ENCODE measurements around the gene QRFP. TPM values are rescaled to one million over a fixed set of nuclear protein-coding genes. Genes with fewer than 3 reads are reported as not detected.

Gene QRFP
- total RNA-seq, 1 experiment from 2014 or later, result not detected

DNA sequence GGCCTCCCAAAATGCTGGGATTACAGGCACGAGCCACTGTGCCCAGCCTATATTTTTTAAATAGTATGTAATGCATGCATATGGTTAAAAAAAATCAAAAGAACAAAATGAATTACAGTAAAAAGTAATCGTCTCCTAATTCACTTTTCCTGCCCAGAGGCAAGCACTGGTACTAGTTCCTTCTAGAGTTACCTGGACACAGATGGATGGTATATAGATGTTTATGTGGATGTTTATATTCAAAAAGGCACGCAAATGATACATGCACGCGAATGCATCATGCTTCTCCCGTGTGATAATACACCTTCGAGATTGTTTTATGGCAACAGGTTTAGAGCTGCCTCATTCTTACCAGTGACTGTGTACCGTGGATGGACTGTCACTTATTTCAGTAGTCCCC lies 40.1 kb downstream of the QRFP start:
- POLR2A ChIA-PET, result no interaction called here

More for the DNA sequence above, 40.1 kb downstream of the QRFP start:
- Histone ChIP-seq H3K4me3 (replicated peaks in 1 of 2; ENCODE audit: low read depth in 1 of 2, low read length in 2 of 2) (no peak overlapping the region), H3K27ac (ENCODE audit: low read depth, low read length) (no peak overlapping the region), H3K79me2 (ENCODE audit: insufficient read depth, low read length) (peaks cover 22% of the 10 kb centered on the region), H3K9me2 (ENCODE audit: insufficient read depth) (no peaks in the 10 kb centered on the region), H3K4me1 (ENCODE audit: control insufficient read depth in 1 of 2, insufficient read depth in 2 of 2, low read length in 2 of 2) (peaks cover 3 to 23% of the 10 kb centered on the region in 2 experiments; a peak in 3 of 4 replicates), H3K27me3 (ENCODE audit: insufficient read depth, low read length) (no peaks in the 10 kb centered on the region), H3K4me2 (ENCODE audit: low read length) (no peak overlapping the region), H3K36me3 (ENCODE audit: control insufficient read depth in 1 of 2, insufficient read depth in 2 of 2, low read length in 2 of 2) (peaks cover 3 to 18% of the 10 kb centered on the region in 2 experiments), H2AFZ (ENCODE audit: low read depth, low read length, poor library complexity, severe bottlenecking) (no peak overlapping the region), H3K9ac (ENCODE audit: low read length) (no peak overlapping the region), H4K20me1 (ENCODE audit: insufficient read depth) (no peaks in the 10 kb centered on the region), H3K9me3 (ENCODE audit: control insufficient read depth in 1 of 2, insufficient read depth in 1 of 2, low read depth in 1 of 2, low read length in 2 of 2) (no peaks in the 10 kb centered on the region)
- no peak for ATAC-seq
- no TSS peak for BruUV-seq (replicated peaks)
- no peak for DNase-seq (ENCODE audit: low read depth, low spot score)
- CTCF ChIA-PET, result interaction anchor here (1.0 kb wide), 1 partner anchor 155 kb away, joined by 3 read pairs; no protein-coding TSS in a partner anchor
- intact Hi-C loops (cut with micrococcal nuclease), result no loop called here
- TF ChIP-seq FOSL1 (IDR thresholded peaks at IDR 0.05; ENCODE audit: low read depth) (no peak), YY1 (IDR thresholded peaks at IDR 0.05; ENCODE audit: extremely low read depth, insufficient replicate concordance, low read depth, low read length) (no peak), JUND (IDR thresholded peaks at IDR 0.05) (no peak), RAD21 (IDR thresholded peaks at IDR 0.05; ENCODE audit: low read depth) (no peak), EGR1 (IDR thresholded peaks at IDR 0.05; ENCODE audit: low read depth) (no peak), ZNF274 (IDR thresholded peaks at IDR 0.05; ENCODE audit: low read depth, low read length) (no peak), EZH2 (IDR thresholded peaks at IDR 0.05) (no peak), CBX3 (IDR thresholded peaks at IDR 0.05; ENCODE audit: low read depth) (no peak)
- TF ChIP-seq, protein P1, sequence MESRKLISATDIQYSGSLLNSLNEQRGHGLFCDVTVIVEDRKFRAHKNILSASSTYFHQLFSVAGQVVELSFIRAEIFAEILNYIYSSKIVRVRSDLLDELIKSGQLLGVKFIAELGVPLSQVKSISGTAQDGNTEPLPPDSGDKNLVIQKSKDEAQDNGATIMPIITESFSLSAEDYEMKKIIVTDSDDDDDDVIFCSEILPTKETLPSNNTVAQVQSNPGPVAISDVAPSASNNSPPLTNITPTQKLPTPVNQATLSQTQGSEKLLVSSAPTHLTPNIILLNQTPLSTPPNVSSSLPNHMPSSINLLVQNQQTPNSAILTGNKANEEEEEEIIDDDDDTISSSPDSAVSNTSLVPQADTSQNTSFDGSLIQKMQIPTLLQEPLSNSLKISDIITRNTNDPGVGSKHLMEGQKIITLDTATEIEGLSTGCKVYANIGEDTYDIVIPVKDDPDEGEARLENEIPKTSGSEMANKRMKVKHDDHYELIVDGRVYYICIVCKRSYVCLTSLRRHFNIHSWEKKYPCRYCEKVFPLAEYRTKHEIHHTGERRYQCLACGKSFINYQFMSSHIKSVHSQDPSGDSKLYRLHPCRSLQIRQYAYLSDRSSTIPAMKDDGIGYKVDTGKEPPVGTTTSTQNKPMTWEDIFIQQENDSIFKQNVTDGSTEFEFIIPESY (IDR thresholded peaks at IDR 0.05; ENCODE audit: extremely low read depth, insufficient replicate concordance, low read length), result no peak
- TF ChIP-seq, protein P2, sequence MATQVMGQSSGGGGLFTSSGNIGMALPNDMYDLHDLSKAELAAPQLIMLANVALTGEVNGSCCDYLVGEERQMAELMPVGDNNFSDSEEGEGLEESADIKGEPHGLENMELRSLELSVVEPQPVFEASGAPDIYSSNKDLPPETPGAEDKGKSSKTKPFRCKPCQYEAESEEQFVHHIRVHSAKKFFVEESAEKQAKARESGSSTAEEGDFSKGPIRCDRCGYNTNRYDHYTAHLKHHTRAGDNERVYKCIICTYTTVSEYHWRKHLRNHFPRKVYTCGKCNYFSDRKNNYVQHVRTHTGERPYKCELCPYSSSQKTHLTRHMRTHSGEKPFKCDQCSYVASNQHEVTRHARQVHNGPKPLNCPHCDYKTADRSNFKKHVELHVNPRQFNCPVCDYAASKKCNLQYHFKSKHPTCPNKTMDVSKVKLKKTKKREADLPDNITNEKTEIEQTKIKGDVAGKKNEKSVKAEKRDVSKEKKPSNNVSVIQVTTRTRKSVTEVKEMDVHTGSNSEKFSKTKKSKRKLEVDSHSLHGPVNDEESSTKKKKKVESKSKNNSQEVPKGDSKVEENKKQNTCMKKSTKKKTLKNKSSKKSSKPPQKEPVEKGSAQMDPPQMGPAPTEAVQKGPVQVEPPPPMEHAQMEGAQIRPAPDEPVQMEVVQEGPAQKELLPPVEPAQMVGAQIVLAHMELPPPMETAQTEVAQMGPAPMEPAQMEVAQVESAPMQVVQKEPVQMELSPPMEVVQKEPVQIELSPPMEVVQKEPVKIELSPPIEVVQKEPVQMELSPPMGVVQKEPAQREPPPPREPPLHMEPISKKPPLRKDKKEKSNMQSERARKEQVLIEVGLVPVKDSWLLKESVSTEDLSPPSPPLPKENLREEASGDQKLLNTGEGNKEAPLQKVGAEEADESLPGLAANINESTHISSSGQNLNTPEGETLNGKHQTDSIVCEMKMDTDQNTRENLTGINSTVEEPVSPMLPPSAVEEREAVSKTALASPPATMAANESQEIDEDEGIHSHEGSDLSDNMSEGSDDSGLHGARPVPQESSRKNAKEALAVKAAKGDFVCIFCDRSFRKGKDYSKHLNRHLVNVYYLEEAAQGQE (IDR thresholded peaks at IDR 0.05; ENCODE audit: low read depth), result no peak
- RAD21 ChIA-PET (ENCODE audit: low non-redundant PET in 1 of 2, low total read pairs in 2 of 2, uncharacterized antibody in 2 of 2, unreplicated experiment in 2 of 2), result no interaction called here
